ENCODE measurements around the gene FNBP1L.

FNBP1L gene

GRCh38 chr1:93447481-93448291 is at the start of gene FNBP1L:
TSS of gene FNBP1L (plus strand) at chr1:93448118. CDS start at chr1:93448282, 164 bp downstream.
- DNase-seq, result peak; percentile 15

DNA sequence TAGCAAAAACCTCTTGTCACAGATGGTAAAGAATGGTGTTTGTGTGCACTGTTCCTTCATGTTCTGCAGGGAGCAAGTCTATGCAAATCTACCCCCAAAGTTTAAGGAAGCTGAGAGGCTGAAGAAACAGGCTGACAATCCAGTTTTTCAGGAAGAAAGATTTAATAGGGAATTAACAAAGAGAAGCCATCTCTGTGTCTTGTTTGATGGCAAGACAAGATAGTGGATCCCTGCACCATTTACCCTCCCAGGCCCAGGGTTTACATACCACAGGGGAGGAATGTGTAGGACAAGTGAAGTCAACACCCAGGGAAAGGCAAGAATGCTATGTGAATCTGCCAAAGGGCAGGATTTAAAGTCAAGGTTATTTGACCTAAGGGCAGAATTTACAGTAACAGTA is 48.1 kb upstream of the FNBP1L start:
- DNase-seq, result no peak

DNA sequence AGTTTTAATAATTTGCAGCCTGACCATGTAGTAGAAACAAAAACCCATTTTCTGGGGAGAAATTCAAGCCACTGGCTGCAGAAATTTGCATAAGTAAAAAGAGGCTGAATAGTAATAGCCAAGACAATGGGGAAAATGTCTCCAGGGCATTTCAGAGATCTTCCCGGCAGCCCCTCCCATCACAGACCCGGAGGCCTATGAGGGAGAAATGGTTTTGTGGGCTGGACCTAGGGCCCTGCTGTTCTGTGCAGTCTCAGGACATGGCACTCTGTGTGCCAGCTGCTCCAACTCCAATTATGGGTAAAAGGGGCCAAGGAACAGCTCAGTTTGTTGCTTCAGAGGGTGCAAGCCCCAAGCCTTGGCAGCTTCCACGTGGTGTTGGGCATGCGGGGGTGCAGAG is 39.7 kb upstream of the FNBP1L start:
- no peak for DNase-seq

DNA sequence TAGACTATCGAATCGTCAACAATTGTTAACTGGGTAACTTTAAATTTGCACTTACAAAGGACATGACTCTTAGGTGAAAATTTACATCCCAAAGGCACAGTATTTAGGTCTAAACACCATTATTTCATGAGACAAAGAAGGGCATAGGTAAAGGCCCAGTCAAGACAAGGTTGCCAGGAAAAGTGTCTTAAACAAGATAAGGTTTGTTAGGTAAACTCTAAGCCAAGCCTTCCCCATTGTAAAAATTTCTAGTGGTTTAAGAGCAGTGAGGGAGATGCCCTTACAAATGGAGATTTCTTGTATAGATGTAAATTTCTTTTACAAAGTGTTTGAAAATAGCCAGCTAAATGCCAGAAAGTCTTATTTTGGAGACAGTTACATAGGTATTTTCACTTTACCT is 36.9 kb upstream of the FNBP1L start:
- DNase-seq, result no peak

DNA sequence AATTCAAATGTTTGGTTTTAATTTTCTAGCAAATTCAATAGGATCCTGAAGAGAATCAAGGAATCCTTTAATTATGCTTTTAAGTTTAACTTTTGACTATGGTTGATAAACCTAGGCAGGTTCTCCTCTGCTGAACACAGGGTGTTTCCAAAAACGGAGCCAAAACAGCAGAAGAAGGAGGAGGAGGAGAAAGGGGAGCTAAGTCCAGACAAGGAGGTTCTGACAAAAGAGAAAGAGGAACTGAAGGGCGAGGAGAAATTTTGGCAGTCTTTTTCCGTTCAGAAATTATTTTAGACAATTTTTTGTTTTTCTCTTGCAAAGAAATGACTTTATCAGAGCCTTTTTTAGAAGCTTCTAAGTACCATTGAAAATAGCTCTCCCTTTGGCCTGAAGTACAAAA is 33.2 kb upstream of the FNBP1L start:
- DNase-seq, result no peak

GRCh38 chr1:93415296-93415695 is 32.6 kb upstream of the FNBP1L start:
- no peak for DNase-seq

DNA sequence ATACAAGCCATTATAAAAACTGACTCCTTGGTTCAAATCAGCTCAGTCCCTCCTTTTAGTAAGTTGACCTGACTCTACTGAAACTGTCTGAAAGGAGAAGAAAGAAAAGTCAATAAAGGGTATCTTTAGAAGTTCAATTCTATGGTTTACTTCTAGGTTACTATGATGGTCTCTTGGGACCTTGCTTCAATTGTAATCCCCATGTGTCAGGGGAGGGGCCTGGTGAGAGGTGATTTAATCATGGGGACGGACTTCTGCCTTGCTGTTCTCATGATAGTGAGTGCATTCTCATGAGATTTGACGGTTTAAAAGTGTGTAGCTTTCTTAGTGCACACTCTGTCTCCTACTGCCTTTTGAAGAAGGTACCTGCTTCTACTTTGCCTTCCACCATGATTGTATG is 31.7 kb upstream of the FNBP1L start:
- no peak for DNase-seq

DNA sequence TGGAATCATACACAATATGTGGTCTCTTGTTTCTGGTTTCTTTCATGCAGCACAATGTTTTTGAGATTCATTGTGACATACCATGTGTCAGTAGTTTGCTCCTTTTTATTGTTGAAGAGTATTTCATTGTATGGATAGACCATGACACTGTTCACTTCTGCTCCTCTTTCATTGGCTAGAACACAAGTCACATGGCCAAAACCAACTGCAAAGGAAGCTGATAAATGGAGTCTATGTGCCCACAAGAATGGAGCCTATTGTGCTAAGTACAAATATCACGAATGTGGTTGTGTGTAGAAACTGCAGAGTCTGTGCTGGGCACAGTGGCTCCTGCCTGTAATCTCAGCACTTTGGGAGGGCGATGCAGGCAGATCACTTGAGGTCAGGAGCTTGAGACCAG is 28.6 kb upstream of the FNBP1L start:
- DNase-seq, result no peak

- DNase-seq, result no peak
Measured at GRCh38 chr1:93420400-93420799, 27.5 kb upstream of the FNBP1L start.

DNA sequence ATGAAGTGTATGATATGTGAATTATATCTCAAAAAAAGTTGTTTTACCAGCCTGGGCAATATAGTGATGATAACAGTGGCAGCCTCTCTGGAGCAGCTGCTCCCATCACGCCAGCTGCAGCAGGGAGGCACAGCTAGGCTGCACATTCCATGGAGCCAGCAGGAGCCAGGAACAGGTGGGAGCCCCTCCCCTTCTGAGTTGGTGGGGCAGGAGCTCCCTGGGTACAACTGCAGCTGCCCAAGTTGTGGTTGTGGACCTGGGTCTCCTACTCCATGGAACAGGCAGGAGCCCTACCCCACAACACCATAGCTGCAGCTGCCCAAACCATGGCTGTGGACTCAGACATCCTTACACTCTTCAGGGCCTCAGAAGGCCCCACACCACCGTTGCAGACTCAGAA is 21.7 kb upstream of the FNBP1L start:
- no peak for DNase-seq

GRCh38 chr1:93427656-93428055 is 20.3 kb upstream of the FNBP1L start:
- no peak for DNase-seq

DNA sequence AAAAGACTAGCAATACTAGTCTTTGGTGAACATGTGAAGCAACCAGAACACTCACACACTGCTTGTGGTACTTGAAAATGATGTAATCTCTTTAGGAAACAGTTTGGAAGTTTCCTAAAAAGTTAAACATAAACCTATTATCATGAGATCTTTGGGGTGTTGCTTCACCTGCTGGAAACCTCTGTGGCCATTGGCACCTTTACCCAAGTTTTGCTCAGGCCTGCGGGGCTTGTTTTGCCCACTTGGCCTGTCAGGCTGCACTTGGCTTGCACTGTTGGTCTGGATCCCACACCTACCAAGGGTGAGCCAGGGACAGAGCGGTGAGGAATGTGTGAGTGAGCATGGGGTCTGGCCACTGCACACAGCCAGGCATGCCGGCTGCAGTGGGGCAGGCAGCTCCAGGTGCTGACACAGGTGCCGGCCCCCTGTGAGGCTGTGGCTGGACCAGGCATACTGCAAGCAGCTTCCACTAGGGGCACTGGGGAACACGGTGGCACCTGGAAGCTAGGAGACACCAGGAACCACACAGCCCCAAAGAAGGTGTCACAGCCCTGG is 14.4 kb upstream of the FNBP1L start:
- no peak for DNase-seq

- DNase-seq, result no peak
Measured at GRCh38 chr1:93434088-93434487, 13.8 kb upstream of the FNBP1L start.

- DNase-seq, result no peak
Measured at GRCh38 chr1:93434987-93435386, 12.9 kb upstream of the FNBP1L start.

DNA sequence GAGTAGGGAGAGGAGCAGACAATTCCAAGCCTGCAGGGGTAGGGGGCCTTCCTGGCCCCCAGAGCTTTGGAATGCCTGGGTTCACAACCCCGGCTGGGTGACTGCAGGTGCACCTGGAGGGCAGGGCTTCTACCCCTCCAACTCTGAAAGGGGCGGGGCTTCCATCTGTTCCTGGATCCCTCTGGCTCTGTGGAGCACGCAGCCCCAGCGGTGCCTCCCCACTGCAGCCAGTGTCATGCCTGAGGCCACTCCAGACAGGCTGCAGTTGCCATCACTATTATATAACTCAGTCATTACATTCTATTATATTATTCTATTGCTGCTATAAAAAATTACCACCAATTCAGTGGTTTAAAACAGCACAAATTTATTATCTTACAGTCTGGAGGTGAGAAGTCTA is 12.5 kb upstream of the FNBP1L start:
- DNase-seq, result no peak

GRCh38 chr1:93436496-93436895 is 11.4 kb upstream of the FNBP1L start:
- no peak for DNase-seq

DNA sequence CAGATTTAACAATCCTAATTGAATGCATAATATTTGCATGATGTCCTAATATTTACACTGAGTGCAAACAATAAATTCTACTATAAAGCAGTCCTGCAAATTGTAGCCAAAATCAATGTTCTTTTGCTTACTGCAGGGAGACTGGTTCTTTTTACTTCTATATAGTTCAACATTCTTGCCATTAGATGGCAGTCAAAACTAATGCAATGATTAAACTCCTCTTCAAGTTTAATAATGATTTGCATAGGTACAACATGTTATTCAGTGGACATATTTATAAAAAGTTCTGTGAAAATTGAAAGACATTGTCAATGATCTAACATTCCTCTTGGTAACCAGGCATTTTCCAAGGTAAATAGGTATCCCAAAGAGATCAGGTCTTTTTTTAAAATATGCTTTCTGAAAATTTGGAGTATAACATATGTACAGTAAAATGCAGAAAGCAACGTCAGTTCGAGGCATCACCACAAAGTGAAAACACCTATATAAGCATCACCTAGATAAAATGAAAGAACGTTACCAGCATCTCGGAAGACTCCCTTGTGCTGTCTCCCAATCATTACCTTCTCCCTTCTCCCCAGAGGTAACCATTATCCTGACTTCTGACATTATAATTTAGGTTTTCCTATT is 9.8 kb upstream of the FNBP1L start:
- DNase-seq, result peak; percentile 20

- DNase-seq, result no peak
Measured at GRCh38 chr1:93438716-93439115, 9.2 kb upstream of the FNBP1L start.

DNA sequence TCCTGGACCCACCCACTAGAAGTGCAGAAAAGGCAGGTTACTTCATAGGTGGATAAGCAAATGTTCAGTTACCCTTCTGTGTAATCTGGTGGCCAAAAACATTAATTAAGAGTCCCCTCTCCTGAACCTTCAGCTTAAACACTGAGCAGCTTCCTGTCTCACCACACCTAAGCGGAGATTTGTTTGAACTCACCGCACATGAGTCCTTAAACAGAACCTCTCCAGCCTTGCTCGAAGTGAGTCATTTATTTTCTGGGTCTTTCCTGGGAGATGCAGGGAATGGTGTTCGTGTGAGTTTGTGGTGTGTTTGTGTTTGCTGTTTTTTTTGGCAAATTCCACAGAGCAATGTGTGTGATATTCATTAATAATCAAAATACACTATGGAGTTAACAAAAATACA is 7.6 kb upstream of the FNBP1L start:
- no peak for DNase-seq

GRCh38 chr1:93440706-93441105 is 7.2 kb upstream of the FNBP1L start:
- DNase-seq, result no peak

DNA sequence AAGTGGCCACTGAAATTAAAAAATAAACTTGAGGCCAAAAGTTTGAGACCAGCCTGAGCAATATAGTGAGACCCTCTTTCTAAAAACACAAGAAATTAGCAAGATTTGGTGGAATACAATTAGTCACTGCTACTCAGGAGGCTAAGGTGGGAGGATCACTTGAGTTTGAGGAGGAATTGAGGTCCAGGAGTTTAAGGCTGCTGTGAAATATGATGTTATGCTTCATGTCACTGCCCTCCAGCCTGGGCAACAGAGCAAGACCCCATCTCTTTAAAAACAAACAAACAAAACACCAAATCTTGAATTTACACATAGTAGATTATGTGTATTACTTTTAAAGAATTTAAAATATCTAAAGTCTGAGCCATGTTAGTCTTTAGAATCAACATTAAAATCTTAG is 6.3 kb upstream of the FNBP1L start:
- DNase-seq, result no peak

GRCh38 chr1:93442008-93442666 is 5.8 kb upstream of the FNBP1L start:
- no peak for DNase-seq

DNA sequence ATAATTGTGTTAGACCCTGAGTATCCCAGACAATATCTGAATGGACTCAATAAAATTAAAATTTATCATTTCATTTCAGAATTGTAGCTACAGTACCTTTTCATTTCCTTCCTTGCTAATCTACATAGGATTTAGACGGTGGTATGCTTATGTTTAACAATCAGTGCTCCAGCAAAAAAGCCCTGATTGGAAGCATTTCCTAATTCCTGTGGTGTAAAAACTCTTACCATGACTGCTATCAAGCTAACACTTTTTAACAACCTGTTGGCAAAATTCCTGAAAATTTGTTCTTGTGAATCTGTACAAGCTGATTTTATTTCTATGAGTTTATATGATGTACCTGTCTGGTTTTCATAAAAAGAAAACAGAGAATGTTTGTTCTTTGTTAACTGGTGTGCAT is 5.2 kb upstream of the FNBP1L start:
- DNase-seq, result no peak

DNA sequence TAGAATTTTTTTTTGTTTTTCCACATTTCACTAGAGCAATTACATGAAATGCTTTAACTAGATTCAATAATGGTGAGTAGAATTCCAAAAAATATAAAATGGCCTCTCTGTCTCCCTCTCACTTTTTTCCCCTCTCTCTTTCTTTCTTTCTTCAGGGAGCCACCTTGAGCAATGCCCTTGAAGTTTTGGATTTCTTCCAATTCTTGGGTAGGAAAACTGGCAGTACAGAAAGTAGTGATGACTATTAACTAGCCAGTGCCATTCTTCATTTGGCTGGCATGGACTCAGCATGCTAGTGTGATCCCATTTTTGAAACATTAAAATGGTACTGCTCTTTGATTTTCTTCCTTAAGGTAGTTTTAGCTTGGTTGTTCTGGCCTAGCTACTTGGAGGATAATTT is 4.5 kb upstream of the FNBP1L start:
- DNase-seq, result no peak
